Measurements from ENCODE around the gene GRIN2C.

The GRIN2C gene

DNA sequence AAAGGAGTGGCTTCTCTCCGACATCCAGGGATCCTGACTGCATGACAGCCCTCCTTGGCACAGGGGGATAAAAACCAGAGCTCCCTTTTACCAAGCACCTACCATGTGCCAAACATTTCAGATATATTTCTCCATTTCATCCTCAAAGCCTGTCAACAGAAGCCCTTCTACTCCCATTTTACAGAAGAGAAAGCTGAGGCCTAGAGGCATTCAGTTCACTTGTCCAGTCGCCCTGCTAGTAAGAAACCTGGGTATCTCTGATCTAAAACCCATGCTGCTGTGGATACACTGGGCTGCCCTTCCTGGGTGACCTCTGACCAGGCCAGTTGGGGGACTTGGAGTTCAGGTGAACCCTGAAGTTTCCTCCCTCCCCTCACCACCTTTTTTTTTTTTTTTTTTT, 19.0 kb upstream of the GRIN2C start:
- TF ChIP-seq SIN3A (IDR thresholded peaks at IDR 0.05; ENCODE audit: borderline replicate concordance, insufficient read depth, low read length): no peak
- TF ChIP-seq TAF1 (IDR thresholded peaks at IDR 0.05; ENCODE audit: borderline replicate concordance, insufficient read depth, low read length): no peak
- no peak for TF ChIP-seq POLR2AphosphoS5 (IDR thresholded peaks at IDR 0.05; ENCODE audit: low read depth, low read length)
- TF ChIP-seq REST (IDR thresholded peaks at IDR 0.05; ENCODE audit: insufficient read depth in 1 of 2, low read depth in 2 of 2, low read length in 2 of 2): no peak
- TF ChIP-seq FOXP2 (optimal IDR thresholded peaks at IDR 0.05; ENCODE audit: borderline replicate concordance, extremely low read depth, extremely low read length, insufficient read depth): no peak

DNA sequence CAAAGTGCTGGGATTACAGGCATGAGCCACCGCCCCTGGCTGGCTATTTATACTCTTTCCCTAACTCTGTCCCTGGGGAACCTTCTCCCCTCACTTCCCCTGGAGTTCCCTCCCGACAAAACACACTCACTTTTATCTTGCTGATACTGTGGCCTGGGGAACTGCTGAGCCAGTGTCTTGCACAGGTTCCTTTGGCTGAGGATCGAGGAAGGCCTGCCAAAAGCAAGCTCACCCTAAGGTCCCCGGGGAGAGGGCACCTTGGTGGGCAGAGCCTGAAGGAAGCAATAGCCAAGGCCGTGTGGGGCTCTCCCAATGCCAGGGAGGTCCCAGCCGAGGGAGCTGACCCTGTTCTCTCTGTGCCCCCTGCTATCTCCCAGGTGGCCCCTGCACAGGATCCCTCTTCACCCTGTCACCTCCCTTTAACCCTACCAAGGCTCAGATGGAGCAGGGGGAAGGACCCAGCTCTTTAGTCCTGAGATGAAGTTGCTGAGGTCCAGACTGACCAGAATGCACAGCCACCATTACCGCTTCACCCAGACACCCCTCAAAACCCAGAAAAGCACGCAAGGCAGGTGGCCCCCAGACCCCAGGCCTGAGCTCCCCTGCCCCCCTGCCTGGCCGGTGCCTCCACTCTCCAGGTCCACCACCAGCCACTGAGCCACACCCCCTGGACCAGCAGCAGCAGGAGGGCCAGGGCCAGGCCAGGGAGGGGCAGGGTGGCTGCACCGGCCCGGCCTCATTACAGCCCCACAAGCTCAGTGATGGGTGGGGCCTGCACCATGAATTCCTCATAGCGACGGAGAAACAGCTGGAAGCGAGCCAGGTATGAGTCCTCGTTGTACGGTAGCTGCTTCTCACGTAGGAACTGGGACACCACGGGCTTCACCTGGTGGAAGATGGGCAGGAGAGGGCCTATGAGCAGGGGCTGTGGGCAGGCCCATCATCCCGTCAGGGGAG, 18.2 kb upstream of the GRIN2C start:
- TF ChIP-seq TAF1 (IDR thresholded peaks at IDR 0.05; ENCODE audit: borderline replicate concordance, insufficient read depth, low read length) (no peak), POLR2AphosphoS5 (IDR thresholded peaks at IDR 0.05; ENCODE audit: low read depth, low read length) (no peak), FOXP2 (optimal IDR thresholded peaks at IDR 0.05; ENCODE audit: borderline replicate concordance, extremely low read depth, extremely low read length, insufficient read depth) (no peak), SIN3A (IDR thresholded peaks at IDR 0.05; ENCODE audit: borderline replicate concordance, insufficient read depth, low read length) (no peak), REST (IDR thresholded peaks at IDR 0.05; ENCODE audit: insufficient read depth in 1 of 2, low read depth in 2 of 2, low read length in 2 of 2) (no peak)

DNA sequence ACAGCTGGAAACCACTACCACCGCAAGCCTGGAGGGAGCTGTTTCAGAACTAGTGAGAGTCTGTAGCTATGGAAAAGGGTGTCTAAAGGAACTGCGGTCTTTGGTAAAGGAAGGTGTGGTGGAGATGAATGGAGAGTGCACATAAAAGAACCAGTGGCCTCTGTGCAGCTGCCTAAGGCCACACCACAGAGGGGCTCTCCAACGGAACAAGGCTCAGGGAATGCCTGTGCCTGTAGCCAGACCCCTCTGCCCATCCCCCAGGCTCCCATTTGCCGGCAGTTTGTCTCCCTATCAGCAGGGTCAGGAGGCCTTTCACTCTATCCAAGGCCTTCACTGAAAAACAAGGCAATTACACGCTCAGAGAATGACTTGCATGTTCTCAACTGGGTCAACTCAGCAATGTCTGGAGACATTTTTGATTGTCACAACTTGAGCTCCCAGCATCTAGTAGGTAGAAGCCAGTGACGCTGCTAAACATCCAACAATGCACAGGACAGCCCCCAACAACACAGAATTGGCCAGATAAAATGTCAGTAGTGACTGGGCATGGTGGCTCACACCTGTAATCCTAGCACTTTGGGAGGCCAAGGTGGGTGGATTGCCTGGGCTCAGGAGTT, 16.4 kb upstream of the GRIN2C start:
- TF ChIP-seq REST (IDR thresholded peaks at IDR 0.05; ENCODE audit: insufficient read depth in 1 of 2, low read depth in 2 of 2, low read length in 2 of 2) (no peak), POLR2AphosphoS5 (IDR thresholded peaks at IDR 0.05; ENCODE audit: low read depth, low read length) (no peak), TAF1 (IDR thresholded peaks at IDR 0.05; ENCODE audit: borderline replicate concordance, insufficient read depth, low read length) (no peak), FOXP2 (optimal IDR thresholded peaks at IDR 0.05; ENCODE audit: borderline replicate concordance, extremely low read depth, extremely low read length, insufficient read depth) (no peak), SIN3A (IDR thresholded peaks at IDR 0.05; ENCODE audit: borderline replicate concordance, insufficient read depth, low read length) (no peak)

DNA sequence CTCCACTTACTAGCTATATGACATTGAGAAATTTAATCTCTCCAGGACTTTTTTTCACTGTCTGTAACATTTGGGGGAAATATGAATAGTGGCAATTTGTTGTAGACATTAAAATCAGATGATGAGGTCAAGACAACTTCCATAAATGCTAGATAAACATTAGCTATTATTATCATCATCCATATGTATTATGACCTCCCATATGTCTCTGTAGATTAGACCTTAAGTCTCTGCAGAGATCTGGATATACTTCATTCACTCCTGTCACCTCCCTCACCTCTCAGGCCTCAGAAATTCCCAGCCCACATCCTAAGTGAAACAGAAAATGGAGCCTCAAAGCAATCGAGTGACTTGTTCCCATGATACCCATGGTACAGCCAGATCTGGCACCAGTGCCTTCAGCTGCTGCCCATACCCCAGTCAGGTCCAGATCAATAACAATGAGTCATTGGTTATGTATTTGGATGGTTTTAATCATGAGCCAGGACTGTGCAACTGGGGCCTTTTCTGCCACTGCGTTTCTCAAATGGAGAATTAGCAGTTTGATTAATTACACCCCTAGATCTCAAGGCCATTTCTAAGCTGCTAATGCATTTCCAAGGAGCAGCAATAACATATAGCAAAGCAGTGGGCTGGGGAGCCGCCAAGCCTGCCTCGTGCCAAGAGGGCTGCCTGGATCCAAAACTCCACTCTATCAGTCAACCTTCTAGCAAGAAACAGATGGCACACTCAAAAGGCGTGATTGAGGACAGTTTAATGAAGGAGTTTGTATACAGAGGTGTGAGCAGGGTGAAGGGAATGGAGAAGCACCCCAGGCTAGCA, 15.7 kb upstream of the GRIN2C start:
- TF ChIP-seq POLR2AphosphoS5 (IDR thresholded peaks at IDR 0.05; ENCODE audit: low read depth, low read length) (no peak), REST (IDR thresholded peaks at IDR 0.05; ENCODE audit: insufficient read depth in 1 of 2, low read depth in 2 of 2, low read length in 2 of 2) (no peak), TAF1 (IDR thresholded peaks at IDR 0.05; ENCODE audit: borderline replicate concordance, insufficient read depth, low read length) (no peak), SIN3A (IDR thresholded peaks at IDR 0.05; ENCODE audit: borderline replicate concordance, insufficient read depth, low read length) (no peak), FOXP2 (optimal IDR thresholded peaks at IDR 0.05; ENCODE audit: borderline replicate concordance, extremely low read depth, extremely low read length, insufficient read depth) (no peak)

Data from PFSK-1 (cell line).